ENCODE data around the gene RANBP17.

RANBP17 gene

GRCh38 chr5:171226864-171227263 is 365.0 kb downstream of the RANBP17 start:
- Mint-ChIP-seq H3K27me3 (peaks cover 2 to 9% of the 10 kb centered on the region in 2 donors), H3K36me3 (ENCODE audit: insufficient read depth) (no peaks in the 10 kb centered on the region)

GRCh38 chr5:171236651-171237050 is 374.8 kb downstream of the RANBP17 start:
- DNase-seq (no peak), ATAC-seq (replicated peaks) (no peak)
- no peaks in the 10 kb centered on the region for H3K36me3 Mint-ChIP-seq (ENCODE audit: insufficient read depth)
- no peaks in the 10 kb centered on the region for H3K9me3 Mint-ChIP-seq
- H3K4me3 Mint-ChIP-seq: no peak overlapping the region
- peaks cover 0 to 4% of the 10 kb centered on the region in 2 donors for H3K4me1 Mint-ChIP-seq (ENCODE audit: low read depth in 2 of 2)
- H3K27me3 Mint-ChIP-seq: peaks cover 5 to 11% of the 10 kb centered on the region in 2 donors
- no peak overlapping the region for H3K27ac Mint-ChIP-seq

More at GRCh38 chr5:171226864-171227263, 365.0 kb downstream of the RANBP17 start:
- Mint-ChIP-seq H3K9me3 (no peaks in the 10 kb centered on the region), H3K4me3 (no peak overlapping the region), H3K4me1 (ENCODE audit: low read depth in 2 of 2) (peaks cover 3 to 6% of the 10 kb centered on the region in 2 donors), H3K27ac (no peak overlapping the region)
- ATAC-seq (replicated peaks) (no peak), DNase-seq (no peak)

GRCh38 chr5:171242521-171242920 is 380.7 kb downstream of the RANBP17 start:
- H3K27me3 Mint-ChIP-seq: peaks cover 5 to 10% of the 10 kb centered on the region in 2 donors
- no peak for DNase-seq
- H3K36me3 Mint-ChIP-seq (ENCODE audit: insufficient read depth): no peaks in the 10 kb centered on the region
- no peak overlapping the region for H3K27ac Mint-ChIP-seq
- H3K4me3 Mint-ChIP-seq: no peak overlapping the region
- H3K4me1 Mint-ChIP-seq (ENCODE audit: low read depth in 2 of 2): peaks cover 0 to 4% of the 10 kb centered on the region in 2 donors
- H3K9me3 Mint-ChIP-seq: no peaks in the 10 kb centered on the region
- ATAC-seq (replicated peaks): no peak

- Mint-ChIP-seq H3K9me3 (peaks cover 9 to 30% of the 10 kb centered on the region in 2 donors), H3K27ac (no peak overlapping the region), H3K4me1 (ENCODE audit: low read depth in 2 of 2) (no peaks in the 10 kb centered on the region), H3K27me3 (peaks cover 11 to 39% of the 10 kb centered on the region in 2 donors), H3K36me3 (ENCODE audit: insufficient read depth) (no peaks in the 10 kb centered on the region), H3K4me3 (no peak overlapping the region)
- ATAC-seq (replicated peaks) (no peak), DNase-seq (no peak)
Measured at GRCh38 chr5:171246231-171246630, 384.4 kb downstream of the RANBP17 start.

GRCh38 chr5:171249460-171249859 is 387.6 kb downstream of the RANBP17 start:
- H3K27ac Mint-ChIP-seq: no peak overlapping the region
- no peaks in the 10 kb centered on the region for H3K4me1 Mint-ChIP-seq (ENCODE audit: low read depth in 2 of 2)
- no peaks in the 10 kb centered on the region for H3K36me3 Mint-ChIP-seq (ENCODE audit: insufficient read depth)
- H3K9me3 Mint-ChIP-seq: peaks cover 9 to 30% of the 10 kb centered on the region in 2 donors
- no peak for ATAC-seq (replicated peaks)
- H3K27me3 Mint-ChIP-seq: peaks cover 22 to 47% of the 10 kb centered on the region in 2 donors
- DNase-seq: no peak
- H3K4me3 Mint-ChIP-seq: no peak overlapping the region

- Mint-ChIP-seq H3K36me3 (ENCODE audit: insufficient read depth) (no peaks in the 10 kb centered on the region), H3K4me1 (ENCODE audit: low read depth in 2 of 2) (no peaks in the 10 kb centered on the region), H3K27ac (no peak overlapping the region), H3K27me3 (peaks cover 22 to 47% of the 10 kb centered on the region in 2 donors), H3K4me3 (no peak overlapping the region), H3K9me3 (peaks cover 9 to 30% of the 10 kb centered on the region in 2 donors)
- DNase-seq: no peak
- ATAC-seq (replicated peaks): no peak
Measured at GRCh38 chr5:171250738-171251137, 388.9 kb downstream of the RANBP17 start.

- H3K4me1 Mint-ChIP-seq (ENCODE audit: low read depth in 2 of 2): no peaks in the 10 kb centered on the region
- no peaks in the 10 kb centered on the region for H3K36me3 Mint-ChIP-seq (ENCODE audit: insufficient read depth)
- no peak overlapping the region for H3K27ac Mint-ChIP-seq
- no peak for DNase-seq
- ATAC-seq (replicated peaks): no peak
- H3K9me3 Mint-ChIP-seq: peaks cover 9 to 30% of the 10 kb centered on the region in 2 donors
- peaks cover 19 to 39% of the 10 kb centered on the region in 2 donors for H3K27me3 Mint-ChIP-seq
- no peak overlapping the region for H3K4me3 Mint-ChIP-seq
Measured at GRCh38 chr5:171251519-171251918, 389.7 kb downstream of the RANBP17 start.

GRCh38 chr5:171252674-171253073 is 390.9 kb downstream of the RANBP17 start:
- no peak overlapping the region for H3K27ac Mint-ChIP-seq
- peaks cover 17 to 37% of the 10 kb centered on the region in 2 donors for H3K27me3 Mint-ChIP-seq
- no peaks in the 10 kb centered on the region for H3K4me1 Mint-ChIP-seq (ENCODE audit: low read depth in 2 of 2)
- peaks cover 9 to 30% of the 10 kb centered on the region in 2 donors for H3K9me3 Mint-ChIP-seq
- ATAC-seq (replicated peaks): no peak
- no peak overlapping the region for H3K4me3 Mint-ChIP-seq
- no peaks in the 10 kb centered on the region for H3K36me3 Mint-ChIP-seq (ENCODE audit: insufficient read depth)
- DNase-seq: no peak

- no peak overlapping the region for H3K4me3 Mint-ChIP-seq
- H3K27me3 Mint-ChIP-seq: no peaks in the 10 kb centered on the region
- H3K36me3 Mint-ChIP-seq (ENCODE audit: insufficient read depth): no peaks in the 10 kb centered on the region
- no peak for ATAC-seq (replicated peaks)
- no peak for DNase-seq
- H3K27ac Mint-ChIP-seq: no peak overlapping the region
- no peaks in the 10 kb centered on the region for H3K9me3 Mint-ChIP-seq
- H3K4me1 Mint-ChIP-seq (ENCODE audit: low read depth in 2 of 2): peaks cover 0 to 4% of the 10 kb centered on the region in 2 donors
Measured at GRCh38 chr5:171258737-171259415, 397.1 kb downstream of the RANBP17 start.

- no peak overlapping the region for H3K4me3 Mint-ChIP-seq
- DNase-seq: no peak
- no peaks in the 10 kb centered on the region for H3K27me3 Mint-ChIP-seq
- peaks cover 11 to 14% of the 10 kb centered on the region in 2 donors for H3K4me1 Mint-ChIP-seq (ENCODE audit: low read depth in 2 of 2)
- peaks cover 2% of the 10 kb centered on the region for H3K36me3 Mint-ChIP-seq (ENCODE audit: insufficient read depth)
- no peak for ATAC-seq (replicated peaks)
- H3K9me3 Mint-ChIP-seq: no peaks in the 10 kb centered on the region
- no peak overlapping the region for H3K27ac Mint-ChIP-seq
Measured at GRCh38 chr5:171261361-171261760, 399.5 kb downstream of the RANBP17 start.

- peaks cover 13 to 14% of the 10 kb centered on the region in 2 donors for H3K4me1 Mint-ChIP-seq (ENCODE audit: low read depth in 2 of 2)
- no peak for DNase-seq
- H3K9me3 Mint-ChIP-seq: no peaks in the 10 kb centered on the region
- H3K36me3 Mint-ChIP-seq (ENCODE audit: insufficient read depth): peaks cover 2% of the 10 kb centered on the region
- ATAC-seq (replicated peaks): no peak
- H3K27ac Mint-ChIP-seq: no peak overlapping the region
- no peaks in the 10 kb centered on the region for H3K27me3 Mint-ChIP-seq
- no peak overlapping the region for H3K4me3 Mint-ChIP-seq
Measured at GRCh38 chr5:171261904-171262303, 400.1 kb downstream of the RANBP17 start.

GRCh38 chr5:171263181-171263580 is 401.4 kb downstream of the RANBP17 start:
- Mint-ChIP-seq H3K36me3 (ENCODE audit: insufficient read depth) (peaks cover 2% of the 10 kb centered on the region), H3K27ac (no peak overlapping the region), H3K9me3 (no peaks in the 10 kb centered on the region), H3K27me3 (no peaks in the 10 kb centered on the region), H3K4me1 (ENCODE audit: low read depth in 2 of 2) (peaks cover 13 to 14% of the 10 kb centered on the region in 2 donors), H3K4me3 (no peak overlapping the region)
- ATAC-seq (replicated peaks) (no peak), DNase-seq (no peak)

- Mint-ChIP-seq H3K4me1 (ENCODE audit: low read depth in 2 of 2) (peaks cover 12 to 13% of the 10 kb centered on the region in 2 donors), H3K9me3 (no peaks in the 10 kb centered on the region), H3K27me3 (no peaks in the 10 kb centered on the region), H3K4me3 (peak overlapping the region in 1 of 2 donors; percentile 59), H3K27ac (no peak overlapping the region), H3K36me3 (ENCODE audit: insufficient read depth) (peaks cover 2% of the 10 kb centered on the region)
- no peak for DNase-seq
- peak; percentile 64 for ATAC-seq (replicated peaks)
Measured at GRCh38 chr5:171264843-171265242, 403.0 kb downstream of the RANBP17 start.

Measured in effector memory CD8-positive, alpha-beta T cell (primary cell).